ENCODE data around the gene SAMD13.

DNA sequence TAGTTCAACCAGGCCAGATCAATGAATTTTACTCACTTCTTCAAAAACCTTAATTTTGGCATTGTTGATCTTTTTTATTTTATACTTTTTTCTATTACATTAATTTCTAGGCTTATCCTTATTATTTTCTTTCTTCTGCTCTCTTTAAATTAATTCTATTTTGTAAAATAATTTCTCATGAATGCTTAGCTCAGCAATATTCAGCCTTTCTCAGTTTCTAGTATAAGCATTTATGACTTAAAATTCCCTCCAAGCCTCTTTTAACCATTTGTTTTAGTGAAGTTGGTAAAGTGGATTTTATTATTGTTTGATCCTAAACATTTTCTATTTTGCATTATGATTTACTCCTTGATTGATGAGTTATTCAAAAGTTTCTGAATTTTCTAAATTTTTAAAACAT, 20.6 kb upstream of the SAMD13 start:
- TF ChIP-seq, protein P1, sequence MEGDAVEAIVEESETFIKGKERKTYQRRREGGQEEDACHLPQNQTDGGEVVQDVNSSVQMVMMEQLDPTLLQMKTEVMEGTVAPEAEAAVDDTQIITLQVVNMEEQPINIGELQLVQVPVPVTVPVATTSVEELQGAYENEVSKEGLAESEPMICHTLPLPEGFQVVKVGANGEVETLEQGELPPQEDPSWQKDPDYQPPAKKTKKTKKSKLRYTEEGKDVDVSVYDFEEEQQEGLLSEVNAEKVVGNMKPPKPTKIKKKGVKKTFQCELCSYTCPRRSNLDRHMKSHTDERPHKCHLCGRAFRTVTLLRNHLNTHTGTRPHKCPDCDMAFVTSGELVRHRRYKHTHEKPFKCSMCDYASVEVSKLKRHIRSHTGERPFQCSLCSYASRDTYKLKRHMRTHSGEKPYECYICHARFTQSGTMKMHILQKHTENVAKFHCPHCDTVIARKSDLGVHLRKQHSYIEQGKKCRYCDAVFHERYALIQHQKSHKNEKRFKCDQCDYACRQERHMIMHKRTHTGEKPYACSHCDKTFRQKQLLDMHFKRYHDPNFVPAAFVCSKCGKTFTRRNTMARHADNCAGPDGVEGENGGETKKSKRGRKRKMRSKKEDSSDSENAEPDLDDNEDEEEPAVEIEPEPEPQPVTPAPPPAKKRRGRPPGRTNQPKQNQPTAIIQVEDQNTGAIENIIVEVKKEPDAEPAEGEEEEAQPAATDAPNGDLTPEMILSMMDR (IDR thresholded peaks at IDR 0.05): no peak
- TF ChIP-seq POLR2A (IDR thresholded peaks at IDR 0.05; ENCODE audit: low read depth) (no peak), POLR2AphosphoS5 (IDR thresholded peaks at IDR 0.05) (no peak)
